H1 (cell line): ENCODE data around the gene IQCF6.

Experiments
- CTCF ChIP-seq, 3 experiments: IDR thresholded peaks; 1 replicate in 2 of 3; 2 replicates in 1 of 3; pipeline versions ENCODE4 v1.5.1 to v1.6.1; 2011; ENCODE audit warnings: low read length in 3 of 3, mild to moderate bottlenecking in 3 of 3, inconsistent platforms in 2 of 3, low read depth in 1 of 3, moderate library complexity in 1 of 3; ENCODE audit not compliant: insufficient read depth in 1 of 3; ENCODE audit errors: control extremely low read depth in 1 of 3
- POLR2A ChIP-seq, 2 experiments: IDR thresholded peaks; 1 replicate in 1 of 2; 2 replicates in 1 of 2; pipeline ENCODE4 v1.6.1; 2011; ENCODE audit warnings: low read depth in 2 of 2, low read length in 2 of 2, mild to moderate bottlenecking in 2 of 2; ENCODE audit errors: control extremely low read depth in 1 of 2
- TBP ChIP-seq: IDR thresholded peaks from 2 replicates; pipeline ENCODE4 v1.6.1; 2011; ENCODE audit warnings: low read depth, low read length, improper control_type of control experiment

- TF ChIP-seq TBP (no peak), CTCF (IDR thresholded peaks at IDR 0.05; ENCODE audit: control extremely low read depth in 1 of 3, insufficient read depth in 1 of 3, low read depth in 1 of 3, low read length in 3 of 3) (no peak), POLR2A (IDR thresholded peaks at IDR 0.05; ENCODE audit: control extremely low read depth in 1 of 2, low read depth in 2 of 2, low read length in 2 of 2) (no peak)
Measured at GRCh38 chr3:51748327-51748726, 30.7 kb downstream of the IQCF6 start.
